ENCODE results near the gene NRROS. TPM values are rescaled to one million over a fixed set of nuclear protein-coding genes. Genes with fewer than 3 reads are reported as not detected.

Gene NRROS
- total RNA-seq, 1 donor: 0.72 TPM

- no peaks in the 10 kb centered on the region for H3K9me3 ChIP-seq (ENCODE audit: low read depth, low read length)
- no peak for TF ChIP-seq CTCF (IDR thresholded peaks at IDR 0.05; ENCODE audit: extremely low read depth, low read depth, low read length)
- H2AFZ ChIP-seq (ENCODE audit: low read length): no peak overlapping the region
- no peaks in the 10 kb centered on the region for H3K36me3 ChIP-seq (ENCODE audit: insufficient read depth, low read length)
- H3K4me3 ChIP-seq (ENCODE audit: insufficient read depth, low read length): no peak overlapping the region
- H3K27me3 ChIP-seq (ENCODE audit: insufficient read depth, low read length): peaks cover 12% of the 10 kb centered on the region
- peaks cover 5% of the 10 kb centered on the region for H3K4me1 ChIP-seq (ENCODE audit: insufficient read depth, low read length)
- no peak overlapping the region for H3K4me2 ChIP-seq (ENCODE audit: insufficient read depth, low read length)
- no peak overlapping the region for H3K27ac ChIP-seq (ENCODE audit: low read depth, low read length)
- no peaks in the 10 kb centered on the region for H3K79me2 ChIP-seq (ENCODE audit: insufficient read depth, low read length)
- no peak for DNase-seq (ENCODE audit: insufficient read length, low spot score, missing footprints)
- H4K20me1 ChIP-seq (ENCODE audit: insufficient read depth, low read length): no peaks in the 10 kb centered on the region
These were observed 14.6 kb upstream of the NRROS start for GRCh38 chr3:196624907-196625306.

- Histone ChIP-seq H3K4me1 (ENCODE audit: insufficient read depth, low read length) (peaks cover 5% of the 10 kb centered on the region), H3K79me2 (ENCODE audit: insufficient read depth, low read length) (no peaks in the 10 kb centered on the region), H4K20me1 (ENCODE audit: insufficient read depth, low read length) (no peaks in the 10 kb centered on the region), H3K9me3 (ENCODE audit: low read depth, low read length) (no peaks in the 10 kb centered on the region), H3K27ac (ENCODE audit: low read depth, low read length) (no peak overlapping the region), H3K4me2 (ENCODE audit: insufficient read depth, low read length) (no peak overlapping the region), H3K36me3 (ENCODE audit: insufficient read depth, low read length) (no peaks in the 10 kb centered on the region), H2AFZ (ENCODE audit: low read length) (no peak overlapping the region), H3K27me3 (ENCODE audit: insufficient read depth, low read length) (peaks cover 12% of the 10 kb centered on the region), H3K4me3 (ENCODE audit: insufficient read depth, low read length) (no peak overlapping the region)
- DNase-seq (ENCODE audit: insufficient read length, low spot score, missing footprints): no peak
- TF ChIP-seq CTCF (IDR thresholded peaks at IDR 0.05; ENCODE audit: extremely low read depth, low read depth, low read length): no peak
These were observed 14.2 kb upstream of the NRROS start for GRCh38 chr3:196625331-196625730.

- TF ChIP-seq CTCF (IDR thresholded peaks at IDR 0.05; ENCODE audit: extremely low read depth, low read depth, low read length): no peak
- H3K9me3 ChIP-seq (ENCODE audit: low read depth, low read length): no peaks in the 10 kb centered on the region
- no peak overlapping the region for H2AFZ ChIP-seq (ENCODE audit: low read length)
- no peak overlapping the region for H3K4me2 ChIP-seq (ENCODE audit: insufficient read depth, low read length)
- H3K4me3 ChIP-seq (ENCODE audit: insufficient read depth, low read length): no peak overlapping the region
- H3K27ac ChIP-seq (ENCODE audit: low read depth, low read length): no peak overlapping the region
- peaks cover 10% of the 10 kb centered on the region for H3K4me1 ChIP-seq (ENCODE audit: insufficient read depth, low read length)
- no peaks in the 10 kb centered on the region for H3K79me2 ChIP-seq (ENCODE audit: insufficient read depth, low read length)
- DNase-seq (ENCODE audit: insufficient read length, low spot score, missing footprints): no peak
- H4K20me1 ChIP-seq (ENCODE audit: insufficient read depth, low read length): no peaks in the 10 kb centered on the region
- H3K27me3 ChIP-seq (ENCODE audit: insufficient read depth, low read length): peaks cover 10% of the 10 kb centered on the region
- no peaks in the 10 kb centered on the region for H3K36me3 ChIP-seq (ENCODE audit: insufficient read depth, low read length)
These were observed 11.6 kb upstream of the NRROS start for GRCh38 chr3:196627918-196628231.

GRCh38 chr3:196629228-196629627 is 10.3 kb upstream of the NRROS start:
- no peak overlapping the region for H3K4me3 ChIP-seq (ENCODE audit: insufficient read depth, low read length)
- H3K9me3 ChIP-seq (ENCODE audit: low read depth, low read length): no peaks in the 10 kb centered on the region
- H3K4me1 ChIP-seq (ENCODE audit: insufficient read depth, low read length): peaks cover 10% of the 10 kb centered on the region
- H3K27ac ChIP-seq (ENCODE audit: low read depth, low read length): no peak overlapping the region
- peaks cover 10% of the 10 kb centered on the region for H3K27me3 ChIP-seq (ENCODE audit: insufficient read depth, low read length)
- H3K36me3 ChIP-seq (ENCODE audit: insufficient read depth, low read length): no peaks in the 10 kb centered on the region
- no peak overlapping the region for H3K4me2 ChIP-seq (ENCODE audit: insufficient read depth, low read length)
- no peaks in the 10 kb centered on the region for H4K20me1 ChIP-seq (ENCODE audit: insufficient read depth, low read length)
- no peak for DNase-seq (ENCODE audit: insufficient read length, low spot score, missing footprints)
- no peak for TF ChIP-seq CTCF (IDR thresholded peaks at IDR 0.05; ENCODE audit: extremely low read depth, low read depth, low read length)
- no peak overlapping the region for H2AFZ ChIP-seq (ENCODE audit: low read length)
- H3K79me2 ChIP-seq (ENCODE audit: insufficient read depth, low read length): no peaks in the 10 kb centered on the region

Data from osteoblast (primary cell).